Middle frontal gyrus (tissue), 1 donor: Measurements from ENCODE around the gene TMEM119.
"Not testable (repeated sequence)": the region's sequence is repeated elsewhere in the genome, so short reads cannot be mapped to it uniquely, and the experiment has no call there.

Experiments used
- DNase-seq: peaks from one replicate; pipeline ENCODE4 v3.0.0-alpha.2; 2015; ENCODE audit warnings: low spot score; ENCODE audit errors: extremely low spot score

TMEM119 gene

GRCh38 chr12:108600702-108601007 lies 2.8 kb upstream of the TMEM119 start:
- DNase-seq: no peak

- no peak for DNase-seq
Observed at GRCh38 chr12:108599948-108600701, 2.2 kb upstream of the TMEM119 start.

GRCh38 chr12:108599541-108599940 lies 1.7 kb upstream of the TMEM119 start:
- DNase-seq: no peak

- DNase-seq: no peak
Observed at GRCh38 chr12:108598553-108599250, 818 bp upstream of the TMEM119 start.

GRCh38 chr12:108596854-108597558 lies 878 bp downstream of the TMEM119 start:
- no peak for DNase-seq

GRCh38 chr12:108595711-108596647 lies 1.9 kb downstream of the TMEM119 start:
- no peak for DNase-seq

GRCh38 chr12:108594960-108595710 lies 2.7 kb downstream of the TMEM119 start:
- DNase-seq: no peak

GRCh38 chr12:108594323-108594903 lies 3.5 kb downstream of the TMEM119 start:
- DNase-seq: no peak

- DNase-seq: no peak
Observed at GRCh38 chr12:108592033-108592909, 5.6 kb downstream of the TMEM119 start.

- DNase-seq: no peak
Observed at GRCh38 chr12:108591267-108591980, 6.5 kb downstream of the TMEM119 start.

GRCh38 chr12:108590463-108590862 lies 7.4 kb downstream of the TMEM119 start:
- not testable (repeated sequence) for DNase-seq

- DNase-seq: no peak
Observed at GRCh38 chr12:108589840-108590229, 8.0 kb downstream of the TMEM119 start.

GRCh38 chr12:108589028-108589839 lies 8.7 kb downstream of the TMEM119 start:
- no peak for DNase-seq

- no peak for DNase-seq
Observed at GRCh38 chr12:108587826-108588225, 10.1 kb downstream of the TMEM119 start.

- no peak for DNase-seq
Observed at GRCh38 chr12:108586306-108586705, 11.6 kb downstream of the TMEM119 start.

- no peak for DNase-seq
Observed at GRCh38 chr12:108585864-108586263, 12.0 kb downstream of the TMEM119 start.

GRCh38 chr12:108584456-108585065 lies 13.3 kb downstream of the TMEM119 start:
- DNase-seq: no peak
